GM19025 (cell line): ENCODE results near the gene MCM3.

Experiments used
- ATAC-seq: cut with Tn5 transposase; IDR thresholded peaks from one replicate; pipeline ENCODE4 v1.9.1; 2021; ENCODE audit warnings: mild to moderate bottlenecking, low read depth, moderate library complexity; ENCODE audit not compliant: unreplicated experiment

MCM3 gene

DNA sequence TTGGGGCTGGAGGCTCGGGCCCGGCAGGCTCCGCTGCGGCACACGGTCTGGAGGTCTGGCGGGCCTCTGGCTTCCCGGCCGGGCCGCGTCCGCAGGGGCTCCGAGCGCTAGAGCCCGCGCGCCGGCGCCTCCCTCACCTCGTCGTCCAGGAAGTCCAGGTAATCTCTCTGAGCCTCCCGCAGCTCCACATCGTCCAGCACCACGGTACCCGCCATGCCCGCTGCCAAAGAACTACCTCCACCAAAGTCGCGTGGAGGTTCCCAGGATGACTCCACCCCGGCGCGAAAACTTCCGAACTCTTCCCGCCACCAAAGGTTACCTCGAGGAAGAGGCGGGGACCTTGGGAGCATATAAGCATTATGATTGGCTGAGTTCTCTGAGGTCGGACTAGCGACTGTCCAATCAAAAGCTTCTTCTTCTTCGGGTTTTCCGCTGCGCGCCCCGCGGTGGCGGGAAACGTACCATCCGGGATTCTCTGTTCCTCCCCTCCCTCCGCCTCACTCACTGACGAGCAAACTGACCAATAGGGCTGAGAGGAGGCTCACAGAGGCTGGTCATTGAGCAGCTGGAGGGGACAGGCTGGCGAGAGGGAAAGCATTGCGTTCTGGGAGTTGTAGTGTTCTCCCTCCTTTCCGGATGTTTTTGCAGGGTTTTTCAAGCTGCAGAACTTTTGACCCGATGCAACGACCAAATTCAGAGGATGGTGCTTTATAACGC lies at the start of gene MCM3:
MCM3 (minus strand) TSS at position 283 of the 717 bp plus-strand sequence; CDS start at position 215, 68 bp downstream.
- ATAC-seq, result peak; percentile 98

DNA sequence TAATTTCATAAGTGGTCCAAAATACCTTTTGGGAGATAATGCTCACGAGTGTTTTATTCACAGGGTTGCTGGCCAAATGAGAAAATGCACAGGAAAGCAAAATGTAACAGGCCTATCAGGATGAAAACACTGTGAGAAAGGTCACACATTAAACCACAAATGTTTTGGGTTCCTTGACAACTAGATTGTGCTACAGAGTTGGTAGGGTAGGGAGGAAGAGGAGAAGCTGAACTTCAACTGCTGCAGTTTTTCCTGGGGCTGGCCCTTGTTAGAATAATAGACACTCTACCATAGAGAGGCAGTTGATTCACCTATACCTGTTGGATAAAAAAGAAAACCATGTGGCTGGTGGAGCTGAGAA lies 49.3 kb upstream of the MCM3 start:
- ATAC-seq, result no peak

DNA sequence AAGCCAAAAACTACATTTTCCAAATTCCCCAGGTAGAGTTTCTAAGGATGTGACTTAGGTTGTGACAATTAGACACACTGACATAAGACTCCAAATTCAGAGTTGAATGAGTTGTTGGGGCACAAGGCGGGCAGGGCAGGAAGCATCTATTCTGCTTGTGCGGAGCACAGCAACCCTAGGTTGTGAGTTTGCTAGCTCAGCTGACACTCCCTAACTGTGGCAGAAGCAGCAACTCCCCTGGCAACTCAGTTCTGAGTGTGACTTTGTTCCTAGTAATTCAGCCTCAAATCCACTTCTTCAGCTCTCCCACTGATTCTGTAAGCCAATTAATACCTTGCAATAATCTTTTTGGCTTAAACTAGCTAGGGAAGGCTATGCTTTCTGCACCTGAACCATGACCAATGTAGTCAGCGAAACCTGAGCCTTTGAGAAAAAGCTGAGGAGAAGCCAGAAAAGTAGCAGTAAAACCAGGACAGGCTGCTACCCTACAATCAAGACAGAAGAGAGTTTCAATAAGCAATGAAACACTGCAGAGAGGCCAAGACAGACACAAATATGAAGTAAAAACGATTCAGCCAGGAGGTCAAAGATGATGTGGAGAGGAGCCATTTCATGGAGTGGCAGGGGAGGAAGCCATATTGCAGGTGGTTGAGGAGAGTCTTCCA lies 47.4 kb upstream of the MCM3 start:
- no peak for ATAC-seq

DNA sequence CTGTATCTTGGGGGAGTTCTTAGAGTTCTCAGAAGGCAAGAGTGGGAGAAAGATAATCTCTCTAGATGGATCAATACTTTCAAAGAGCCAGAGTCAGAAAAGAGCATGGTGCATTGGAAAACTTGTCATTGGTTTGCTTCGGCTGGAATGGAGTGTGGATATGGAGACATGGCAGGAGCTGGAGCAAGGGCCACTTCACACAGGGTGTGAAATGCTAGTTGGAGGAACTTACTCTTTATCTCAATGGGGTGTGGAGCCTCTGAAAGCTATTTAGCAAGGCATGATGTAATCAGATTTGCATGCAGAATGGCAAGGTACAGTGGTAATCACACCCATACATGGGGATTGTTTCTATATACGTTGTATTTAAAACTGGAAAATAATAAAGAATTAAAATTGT lies 45.9 kb upstream of the MCM3 start:
- ATAC-seq, result no peak

DNA sequence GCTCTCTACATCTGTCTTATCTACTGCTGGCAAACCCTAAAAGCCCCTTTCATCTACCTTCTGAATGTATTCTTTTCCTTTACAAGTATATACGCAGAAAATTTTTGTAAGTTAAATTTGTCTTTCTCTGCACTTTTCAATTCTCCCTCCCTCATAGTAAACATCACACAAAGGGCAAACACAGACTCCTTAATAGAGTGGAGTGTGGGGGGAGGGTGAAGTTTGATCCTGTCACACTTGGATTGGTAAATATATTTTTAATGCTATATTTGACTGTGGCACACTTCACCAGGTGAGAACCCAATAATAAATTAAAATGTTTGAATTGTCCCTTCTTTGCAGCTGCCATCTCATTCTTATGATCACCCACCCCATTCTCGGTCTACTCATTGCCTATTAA lies 44.2 kb upstream of the MCM3 start:
- ATAC-seq, result no peak

DNA sequence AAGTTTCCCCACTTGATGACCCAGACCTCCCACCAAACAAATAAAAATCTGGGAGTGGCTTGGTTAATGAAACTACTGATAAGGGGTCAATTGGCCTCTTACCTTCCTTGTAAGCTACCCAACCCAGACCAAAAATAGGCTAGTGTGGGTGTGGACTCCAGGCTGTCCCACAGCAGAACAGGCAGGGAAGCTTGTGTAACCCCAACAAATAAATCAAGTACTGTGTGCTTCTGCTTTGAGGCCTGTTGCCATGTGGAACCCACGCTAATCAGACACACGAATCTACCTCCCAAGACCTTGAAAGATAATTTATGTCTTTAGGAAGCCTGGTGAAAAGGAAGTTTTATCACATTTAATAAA lies 43.7 kb upstream of the MCM3 start:
- no peak for ATAC-seq

DNA sequence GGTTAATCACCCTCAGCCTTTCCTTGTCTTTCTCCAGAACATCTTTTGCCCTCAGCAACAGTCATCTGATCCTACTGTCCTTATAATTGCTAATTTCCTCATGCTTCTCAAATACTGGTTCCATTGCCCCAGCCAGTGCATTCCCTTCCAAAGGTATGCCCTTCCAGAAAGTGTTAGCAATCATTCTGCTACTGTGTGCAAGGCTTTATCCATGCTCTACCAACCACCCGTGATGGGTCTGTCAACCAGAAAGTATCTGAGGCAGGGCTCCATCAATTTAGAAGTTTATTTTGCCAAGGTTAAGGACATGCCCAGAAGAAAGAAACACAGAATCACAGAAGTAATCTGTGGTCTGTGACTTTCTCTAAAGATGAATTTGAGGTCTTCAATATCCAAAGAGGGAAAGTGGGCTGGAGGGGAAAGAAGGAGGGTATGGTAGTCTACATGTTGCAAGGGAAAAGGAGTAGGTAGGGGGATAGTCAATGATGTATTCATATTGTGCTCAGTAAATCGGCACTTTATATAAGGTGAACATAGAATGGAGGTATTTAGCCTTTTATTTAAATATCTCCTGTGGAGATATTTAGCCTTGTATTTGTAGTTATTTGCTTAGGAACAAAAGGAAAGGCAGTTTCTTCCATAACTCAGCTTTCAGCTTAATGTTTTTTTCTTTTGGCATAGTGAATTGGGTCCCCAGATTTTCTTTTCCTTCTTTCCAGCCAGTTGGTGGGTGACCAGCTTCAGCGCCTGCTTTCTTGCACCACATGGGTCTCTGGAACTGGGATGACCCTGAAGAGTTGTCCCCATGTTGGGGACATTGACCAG lies 42.2 kb upstream of the MCM3 start:
- ATAC-seq, result no peak

DNA sequence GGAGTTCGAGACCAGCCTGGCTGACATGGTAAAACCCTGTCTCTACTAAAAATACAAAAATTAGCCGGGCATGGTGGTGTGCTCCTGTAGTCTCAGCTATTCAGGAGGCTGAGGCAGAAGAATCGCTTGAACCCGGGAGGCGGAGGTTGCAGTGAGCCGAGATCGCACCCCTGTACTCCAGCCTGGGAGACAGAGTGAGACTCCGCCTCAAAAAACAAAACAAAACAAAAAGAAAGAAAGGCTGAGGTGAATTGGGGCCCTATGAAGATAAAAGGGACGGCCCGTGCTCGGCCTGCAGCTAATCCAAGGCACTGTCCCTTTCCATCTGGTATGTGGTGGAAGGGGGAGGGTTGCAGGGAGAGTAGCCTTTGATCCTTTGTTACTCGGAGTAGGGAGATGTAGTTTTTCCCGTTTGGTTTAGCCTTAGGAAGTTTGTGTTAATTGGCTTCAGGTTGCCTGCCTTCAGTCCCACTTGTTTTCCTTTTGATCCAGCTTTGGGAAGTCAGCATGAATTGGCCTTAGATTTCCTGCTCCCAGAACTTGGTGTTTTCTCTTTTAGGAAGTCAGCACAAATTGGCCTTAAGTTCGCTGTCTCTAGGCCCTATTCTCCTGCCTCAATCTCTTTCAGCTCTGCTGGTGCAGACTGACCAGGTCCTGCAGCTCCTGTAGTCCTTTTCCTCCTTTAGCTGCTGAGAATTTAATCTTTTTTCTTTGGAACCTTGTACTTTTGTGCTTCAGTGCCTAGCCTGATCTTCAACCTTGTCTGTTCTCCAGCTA lies 41.3 kb upstream of the MCM3 start:
- no peak for ATAC-seq

DNA sequence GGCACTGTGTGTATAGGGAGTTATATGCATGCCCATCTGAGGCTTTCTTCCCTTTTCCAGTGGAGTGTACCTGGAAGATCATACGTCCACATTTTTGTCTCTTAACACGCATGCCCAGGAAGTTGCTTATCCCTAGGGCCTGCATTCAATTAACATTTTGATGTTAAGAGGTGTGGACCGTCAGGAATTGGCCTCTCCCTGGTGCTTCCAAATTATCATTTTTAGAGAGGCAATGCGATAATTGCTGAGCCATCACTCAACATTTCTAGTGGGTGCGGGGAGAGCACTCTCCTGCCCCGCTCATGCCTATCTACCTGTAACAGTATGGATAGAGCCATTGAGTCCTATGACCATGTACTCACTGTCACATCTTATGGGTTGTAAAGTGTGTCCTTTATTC lies 39.6 kb upstream of the MCM3 start:
- no peak for ATAC-seq

DNA sequence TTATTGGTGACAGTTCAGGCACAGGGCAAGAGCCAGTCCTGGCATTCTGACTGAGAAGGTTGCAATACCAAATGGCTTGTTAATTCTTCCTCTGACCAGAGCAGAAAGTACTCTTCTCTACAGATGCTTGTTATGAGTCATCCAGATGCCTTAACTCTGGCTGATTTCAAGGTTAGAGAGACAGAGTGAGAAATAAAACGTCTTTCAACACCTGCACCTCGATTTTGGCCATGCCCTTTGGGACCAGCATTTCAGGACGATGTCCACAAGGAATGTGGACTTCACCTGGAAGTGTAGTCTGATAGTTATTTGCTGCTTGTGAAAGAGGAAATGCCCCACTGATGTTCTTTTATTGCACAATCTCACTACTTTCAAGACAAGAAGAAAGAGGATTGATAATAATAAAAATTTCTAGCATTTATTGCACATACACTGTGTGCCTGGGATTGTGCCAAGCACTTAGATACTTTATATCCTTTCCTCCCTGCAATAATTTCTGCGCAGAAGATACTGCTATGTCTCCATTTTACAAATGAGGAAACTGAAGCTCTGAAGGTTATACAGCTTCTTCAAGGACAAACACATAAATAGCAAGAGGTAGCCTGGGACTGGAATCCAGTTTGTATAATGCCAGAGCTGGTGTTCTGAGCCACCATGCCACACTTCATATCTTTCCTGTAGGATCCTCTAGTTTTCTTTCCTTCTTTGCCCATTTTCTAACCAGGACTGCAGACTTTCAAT lies 33.5 kb upstream of the MCM3 start:
- ATAC-seq, result peak; percentile 94

DNA sequence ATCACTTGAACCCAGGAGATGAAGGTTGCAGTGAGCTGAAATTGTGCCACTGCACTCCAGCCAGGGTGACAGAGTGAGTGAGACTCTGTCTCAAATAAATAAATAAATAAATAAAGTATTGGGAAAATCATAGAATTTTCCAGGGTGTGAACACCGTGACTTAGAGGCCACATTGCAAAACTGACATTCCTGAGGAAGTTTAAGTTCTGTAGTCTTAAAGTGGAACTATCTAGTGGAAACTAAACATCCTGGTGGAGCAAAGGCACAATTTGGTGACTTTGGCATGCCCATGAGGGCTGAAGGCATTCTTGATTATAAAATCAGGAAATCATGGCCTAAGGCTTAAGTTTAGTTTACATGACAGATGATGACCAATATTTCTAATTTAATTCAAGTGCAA lies 32.7 kb upstream of the MCM3 start:
- no peak for ATAC-seq

DNA sequence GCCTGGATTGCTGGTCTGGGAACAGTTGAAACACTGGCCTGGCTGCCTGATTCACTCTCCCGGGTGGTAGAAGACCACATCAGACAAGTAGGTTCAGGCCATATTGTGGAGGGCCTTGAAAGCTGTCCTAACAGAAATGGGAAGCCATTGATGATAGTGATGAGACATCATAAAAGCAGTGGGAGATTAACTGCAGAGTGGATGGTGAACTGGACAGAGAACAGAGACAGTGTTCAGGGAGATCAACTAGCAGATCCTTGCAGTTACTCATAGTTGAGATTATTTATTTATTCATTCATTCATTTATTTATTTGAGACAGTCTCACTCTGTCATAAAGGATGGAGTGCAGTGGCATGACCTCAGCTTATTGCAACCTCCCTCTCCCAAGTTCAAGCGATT lies 30.2 kb upstream of the MCM3 start:
- ATAC-seq, result no peak

DNA sequence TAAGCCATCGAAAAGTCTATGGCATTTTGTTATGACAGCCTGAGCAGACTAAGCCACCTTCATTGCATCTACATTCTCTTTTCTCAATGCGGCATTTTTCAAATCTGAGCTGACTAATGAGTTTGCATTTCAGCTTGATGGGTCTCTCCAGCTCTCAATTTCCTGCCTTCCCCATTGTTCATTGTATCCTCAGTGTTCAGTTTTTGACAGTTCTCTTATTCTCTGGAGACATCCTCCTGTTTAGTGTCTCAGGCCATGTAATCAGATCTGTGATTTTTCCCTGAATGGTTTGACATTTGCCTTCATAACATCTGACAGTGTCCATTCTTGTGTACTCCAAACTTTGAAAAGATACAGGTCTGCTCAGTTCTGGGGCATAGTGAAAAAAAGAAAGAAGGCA lies 27.9 kb upstream of the MCM3 start:
- no peak for ATAC-seq

DNA sequence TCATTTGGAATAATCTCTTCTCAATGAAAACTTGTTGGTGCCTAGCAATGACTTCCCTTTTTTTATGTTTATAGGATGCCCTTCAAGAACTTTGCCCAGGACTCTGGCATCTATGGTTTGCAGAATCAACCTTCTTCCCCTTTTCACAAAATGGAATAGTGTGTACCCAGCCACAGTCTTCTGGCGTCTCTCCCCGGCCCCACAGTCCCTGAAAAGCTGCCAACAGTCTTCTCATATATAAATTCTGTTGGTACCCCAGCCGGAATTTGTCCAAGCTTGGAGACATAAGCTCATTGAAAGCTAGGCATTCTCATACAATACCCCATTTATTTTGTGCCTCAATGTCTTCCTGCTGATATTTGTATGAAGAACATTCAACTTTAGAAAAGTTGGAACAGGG lies 26.4 kb upstream of the MCM3 start:
- ATAC-seq, result no peak

DNA sequence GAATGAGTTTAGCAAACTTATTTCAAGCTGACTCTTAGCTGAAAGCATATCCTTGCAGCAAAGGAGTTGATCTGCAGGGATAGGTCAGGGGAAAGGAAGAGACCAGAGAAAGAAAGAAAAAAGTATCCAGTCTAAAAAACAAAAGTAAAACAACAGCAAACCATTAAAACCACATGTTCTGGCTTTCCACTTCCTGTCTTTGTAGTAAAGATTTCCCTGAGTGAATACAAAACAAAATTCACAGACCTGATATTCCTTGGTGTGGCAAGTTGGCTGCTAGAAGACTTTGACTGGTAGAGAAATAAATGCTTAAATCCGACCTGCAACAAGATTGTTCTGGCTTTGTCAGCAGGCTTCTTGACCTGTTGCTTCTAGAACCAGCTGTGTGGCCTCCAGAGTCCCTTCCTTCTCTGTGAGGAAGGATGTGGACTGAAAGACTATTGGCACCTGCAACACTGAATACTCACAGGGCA lies 23.4 kb upstream of the MCM3 start:
- no peak for ATAC-seq

DNA sequence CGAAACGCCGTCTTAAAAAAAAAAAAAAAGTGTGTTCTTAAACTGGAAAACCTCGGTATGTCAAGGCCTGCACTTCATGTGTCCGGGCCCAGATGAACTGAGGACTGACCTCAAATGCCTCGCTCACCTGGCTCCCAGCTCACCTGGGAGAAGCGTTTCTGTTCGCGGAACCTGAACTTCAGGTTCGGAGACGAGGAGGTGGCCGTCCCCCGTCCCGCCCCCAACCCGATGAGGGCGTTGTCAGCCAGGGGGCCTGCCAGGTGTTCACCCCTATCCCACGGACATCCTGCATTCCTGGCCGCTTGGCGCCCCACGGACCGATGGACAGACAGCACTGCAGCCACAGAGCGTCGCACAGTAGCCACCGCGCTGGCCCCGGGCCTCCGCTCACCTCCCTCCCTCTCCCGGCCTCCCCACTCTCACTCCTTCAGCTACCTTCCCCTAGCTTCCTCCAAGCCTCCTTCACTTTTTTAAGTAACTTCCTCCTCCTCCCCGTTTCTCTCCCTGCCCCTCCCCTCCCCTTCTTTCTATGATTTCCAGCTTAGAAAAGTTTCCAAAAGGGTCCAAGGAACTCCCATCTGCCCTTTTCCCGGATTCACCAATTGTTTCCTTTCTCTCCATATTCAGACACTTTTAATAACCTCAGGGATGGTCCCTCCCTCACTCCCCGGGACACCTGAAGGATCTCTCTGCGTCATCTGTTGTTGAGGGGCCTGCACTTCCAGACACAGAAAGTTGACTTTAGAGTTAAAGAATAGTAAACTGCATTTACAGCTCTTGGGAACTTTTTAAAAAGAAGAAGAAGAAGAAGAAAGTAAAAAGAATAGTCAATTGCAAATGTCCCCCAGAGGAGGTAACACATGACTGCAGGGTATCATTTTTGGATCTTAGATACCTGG lies 22.7 kb upstream of the MCM3 start:
- ATAC-seq, result no peak

DNA sequence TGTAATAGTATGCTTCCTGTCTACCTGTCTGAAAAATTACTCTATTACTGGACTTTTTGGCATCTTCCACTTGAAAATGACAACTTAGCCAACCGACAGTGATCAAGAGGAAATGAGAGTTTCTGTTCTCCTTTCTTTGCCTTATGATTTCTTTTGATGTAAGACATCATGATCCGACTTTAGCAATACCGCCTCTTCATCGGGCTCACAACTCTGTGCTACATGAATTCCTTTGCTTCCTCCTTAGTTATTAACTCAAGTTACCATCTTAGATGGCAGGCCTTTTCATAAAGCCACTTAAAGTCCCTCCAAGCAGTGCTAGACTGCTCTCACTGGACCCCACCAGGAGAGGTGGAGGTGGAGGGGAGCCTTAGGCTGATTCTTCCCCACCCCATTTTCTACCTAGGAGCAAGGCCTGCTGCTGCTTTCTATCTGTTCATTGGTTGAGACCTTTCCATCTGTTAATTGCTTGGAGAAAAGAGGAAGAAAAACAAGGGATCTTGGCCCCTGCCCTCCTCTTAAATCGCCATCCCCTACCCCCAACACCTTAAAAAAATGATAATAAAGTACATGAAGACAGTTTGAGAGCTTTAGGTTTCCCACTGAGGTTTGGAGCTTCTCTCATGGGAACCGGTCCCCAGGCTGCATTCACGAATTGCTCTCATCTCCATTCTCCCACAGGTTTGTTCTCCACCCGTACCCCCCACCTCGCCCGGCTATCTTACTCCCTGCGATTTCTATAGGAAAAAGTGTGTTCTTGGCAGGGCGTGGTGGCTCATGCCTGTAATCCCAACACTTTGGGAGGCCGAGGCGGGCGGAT lies 21.6 kb upstream of the MCM3 start:
- ATAC-seq, result peak; percentile 54

DNA sequence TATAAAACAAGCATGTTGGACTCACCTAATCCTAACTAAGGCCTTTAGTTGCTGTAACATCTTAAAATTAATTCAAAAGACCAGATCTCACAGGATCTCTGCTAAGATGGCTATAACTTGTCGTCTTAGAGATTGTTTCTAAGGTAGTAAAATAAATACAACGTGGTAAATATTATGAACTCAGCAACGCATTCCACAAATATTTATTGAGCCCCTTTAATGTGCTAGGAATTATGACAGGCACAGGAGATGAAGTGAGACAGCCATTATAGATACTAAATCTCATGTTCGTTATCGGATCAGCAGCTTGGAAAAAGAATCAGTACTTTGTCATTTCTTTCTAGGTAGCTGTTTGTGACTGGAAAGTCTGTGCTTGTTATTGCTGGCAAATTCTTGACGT lies 20.9 kb upstream of the MCM3 start:
- peak; percentile 3 for ATAC-seq
